Liver (tissue), 2 donors: ENCODE data around the gene PARVG.

Experiments used
- TF ChIP-seq, protein P1 (sequence below): fragments of 150-350 bp; IDR thresholded peaks from 2 replicates; pipeline ENCODE4 v1.5.1; 2017; ENCODE audit warnings: improper control_type of control experiment, low read depth, low read length; ENCODE audit not compliant: missing input control
- TF ChIP-seq, protein P2 (sequence below): IDR thresholded peaks from 2 replicates; pipeline ENCODE4 v1.6.1; 2016; ENCODE audit warnings: antibody characterized with exemption
- donor health status: healthy.

DNA sequence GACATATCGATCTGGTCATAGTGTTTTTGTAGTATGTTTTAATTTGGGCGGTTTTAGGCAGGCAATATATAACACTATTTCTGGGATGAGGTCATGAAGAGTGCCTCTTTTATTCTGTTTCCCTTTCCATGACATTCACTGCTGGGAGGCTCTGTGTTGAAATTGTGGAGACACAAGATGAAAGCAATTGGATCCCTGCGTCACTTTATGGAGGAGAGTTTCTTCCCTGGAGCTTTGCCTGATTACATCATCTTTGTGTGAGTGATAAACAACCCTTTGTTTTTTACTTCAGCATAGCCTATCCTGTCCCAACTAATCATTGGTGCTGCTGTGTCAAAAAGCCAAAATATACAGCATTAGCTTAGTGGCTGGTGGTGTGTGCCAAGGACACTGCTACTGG is 48.6 kb downstream of the PARVG start:
- TF ChIP-seq, protein P1, sequence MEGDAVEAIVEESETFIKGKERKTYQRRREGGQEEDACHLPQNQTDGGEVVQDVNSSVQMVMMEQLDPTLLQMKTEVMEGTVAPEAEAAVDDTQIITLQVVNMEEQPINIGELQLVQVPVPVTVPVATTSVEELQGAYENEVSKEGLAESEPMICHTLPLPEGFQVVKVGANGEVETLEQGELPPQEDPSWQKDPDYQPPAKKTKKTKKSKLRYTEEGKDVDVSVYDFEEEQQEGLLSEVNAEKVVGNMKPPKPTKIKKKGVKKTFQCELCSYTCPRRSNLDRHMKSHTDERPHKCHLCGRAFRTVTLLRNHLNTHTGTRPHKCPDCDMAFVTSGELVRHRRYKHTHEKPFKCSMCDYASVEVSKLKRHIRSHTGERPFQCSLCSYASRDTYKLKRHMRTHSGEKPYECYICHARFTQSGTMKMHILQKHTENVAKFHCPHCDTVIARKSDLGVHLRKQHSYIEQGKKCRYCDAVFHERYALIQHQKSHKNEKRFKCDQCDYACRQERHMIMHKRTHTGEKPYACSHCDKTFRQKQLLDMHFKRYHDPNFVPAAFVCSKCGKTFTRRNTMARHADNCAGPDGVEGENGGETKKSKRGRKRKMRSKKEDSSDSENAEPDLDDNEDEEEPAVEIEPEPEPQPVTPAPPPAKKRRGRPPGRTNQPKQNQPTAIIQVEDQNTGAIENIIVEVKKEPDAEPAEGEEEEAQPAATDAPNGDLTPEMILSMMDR, result no peak
- TF ChIP-seq, protein P2, sequence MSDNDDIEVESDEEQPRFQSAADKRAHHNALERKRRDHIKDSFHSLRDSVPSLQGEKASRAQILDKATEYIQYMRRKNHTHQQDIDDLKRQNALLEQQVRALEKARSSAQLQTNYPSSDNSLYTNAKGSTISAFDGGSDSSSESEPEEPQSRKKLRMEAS, result no peak
